Neural progenitor cell (in vitro differentiated cells): ENCODE data around the gene SLC28A1.

ENCODE experiments used
- CTCF ChIP-seq: fragments of 200-600 bp; sonication (generic); IDR thresholded peaks from 2 replicates; pipeline ENCODE4 v1.5.1; 2017; ENCODE audit warnings: antibody characterized with exemption, mild to moderate bottlenecking
- EZH2 ChIP-seq: fragments of 200-600 bp; sonication (generic); IDR thresholded peaks from 2 replicates; pipeline ENCODE4 v1.6.1; 2017; ENCODE audit warnings: antibody characterized with exemption, mild to moderate bottlenecking, moderate library complexity
- EZH2phosphoT487 ChIP-seq: fragments of 200-600 bp; sonication (generic); IDR thresholded peaks from 2 replicates; pipeline ENCODE4 v1.6.1; 2017; ENCODE audit warnings: antibody characterized with exemption

DNA sequence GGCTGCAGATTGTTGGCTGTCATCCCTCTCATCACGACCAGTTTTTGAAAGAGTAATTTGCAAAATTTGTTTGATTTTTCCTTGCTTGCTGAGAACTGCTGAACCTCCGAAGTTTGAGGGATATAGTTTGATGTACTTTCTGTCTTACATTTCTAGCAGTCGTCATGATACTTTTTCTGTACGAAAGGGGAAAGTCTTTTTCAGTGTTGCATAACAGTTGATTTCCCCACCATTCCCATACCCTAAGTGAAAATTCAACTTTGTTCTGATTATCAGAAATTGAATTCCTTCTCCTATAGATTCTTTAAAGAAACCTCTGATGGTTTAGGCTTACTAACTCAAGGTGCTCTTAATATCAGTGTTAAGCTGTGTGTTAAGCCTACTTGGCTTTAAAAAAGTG is 98.8 kb downstream of the SLC28A1 start:
- TF ChIP-seq CTCF (no peak), EZH2 (no peak), EZH2phosphoT487 (no peak)
